HG03575 (cell line): ENCODE data around the gene ESYT1.

Experiments
- ATAC-seq: cut with Tn5 transposase; IDR thresholded peaks from one replicate; pipeline ENCODE4 v1.9.1; 2021; ENCODE audit not compliant: unreplicated experiment, insufficient number of reproducible peaks, low FRiP score; ENCODE audit errors: extremely low read depth

Gene ESYT1

GRCh38 chr12:56121204-56121870, 6.7 kb upstream of the ESYT1 start:
- no peak for ATAC-seq

- ATAC-seq, result no peak
These were observed 5.4 kb upstream of the ESYT1 start for GRCh38 chr12:56122637-56123036.

- ATAC-seq, result no peak
These were observed 3.9 kb upstream of the ESYT1 start for GRCh38 chr12:56124133-56124532.

- ATAC-seq, result no peak
These were observed 1.3 kb upstream of the ESYT1 start for GRCh38 chr12:56126732-56127239.

GRCh38 chr12:56127485-56127887, 581 bp upstream of the ESYT1 start:
- ATAC-seq, result no peak

- no peak for ATAC-seq
These were observed 671 bp downstream of the ESYT1 start for GRCh38 chr12:56128670-56129205.

- ATAC-seq, result no peak
These were observed 1.3 kb downstream of the ESYT1 start for GRCh38 chr12:56129206-56129941.

GRCh38 chr12:56129942-56130495, 2.0 kb downstream of the ESYT1 start:
- no peak for ATAC-seq

GRCh38 chr12:56130876-56131275, 2.8 kb downstream of the ESYT1 start:
- ATAC-seq, result no peak

- ATAC-seq, result no peak
These were observed 6.8 kb downstream of the ESYT1 start for GRCh38 chr12:56134897-56135296.

- ATAC-seq, result no peak
These were observed 9.9 kb downstream of the ESYT1 start for GRCh38 chr12:56137853-56138571.

- ATAC-seq, result no peak
These were observed 14.1 kb downstream of the ESYT1 start for GRCh38 chr12:56141946-56142784.

- ATAC-seq, result no peak
These were observed 15.2 kb downstream of the ESYT1 start for GRCh38 chr12:56143217-56143616.

- no peak for ATAC-seq
These were observed 15.8 kb downstream of the ESYT1 start for GRCh38 chr12:56143870-56144269.

- ATAC-seq, result no peak
These were observed 17.1 kb downstream of the ESYT1 start for GRCh38 chr12:56145217-56145616.

GRCh38 chr12:56146492-56147460, 18.7 kb downstream of the ESYT1 start:
- no peak for ATAC-seq

- no peak for ATAC-seq
These were observed 22.5 kb downstream of the ESYT1 start for GRCh38 chr12:56150563-56150962.
